GM12872 (cell line): ENCODE measurements around the gene ALS2.

Source experiments
- TF ChIP-seq, protein P1 (sequence below): IDR thresholded peaks from 3 replicates; pipeline ENCODE4 v1.5.1; 2011; ENCODE audit warnings: low read depth, mild to moderate bottlenecking, low read length, moderate library complexity; ENCODE audit not compliant: insufficient read depth

The ALS2 gene

DNA sequence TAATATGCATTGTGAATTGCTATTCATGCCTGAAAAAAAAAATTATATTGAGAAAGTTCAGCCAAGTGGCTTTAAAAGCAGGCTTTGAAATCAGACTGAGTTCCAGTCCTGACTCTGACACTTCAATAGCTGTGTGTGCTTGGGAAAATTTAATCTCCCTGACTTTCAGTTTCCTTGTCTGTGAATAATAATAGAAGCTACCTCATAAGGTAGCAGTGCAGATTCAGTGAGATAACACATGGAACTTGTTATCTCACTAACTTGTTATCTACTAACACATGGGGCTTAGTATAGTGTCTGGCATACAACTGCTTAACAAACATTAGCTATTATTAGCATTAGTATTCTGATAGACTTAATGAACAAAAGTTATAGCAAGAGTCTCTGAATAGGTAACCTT is 14.9 kb downstream of the ALS2 start:
- TF ChIP-seq, protein P1, sequence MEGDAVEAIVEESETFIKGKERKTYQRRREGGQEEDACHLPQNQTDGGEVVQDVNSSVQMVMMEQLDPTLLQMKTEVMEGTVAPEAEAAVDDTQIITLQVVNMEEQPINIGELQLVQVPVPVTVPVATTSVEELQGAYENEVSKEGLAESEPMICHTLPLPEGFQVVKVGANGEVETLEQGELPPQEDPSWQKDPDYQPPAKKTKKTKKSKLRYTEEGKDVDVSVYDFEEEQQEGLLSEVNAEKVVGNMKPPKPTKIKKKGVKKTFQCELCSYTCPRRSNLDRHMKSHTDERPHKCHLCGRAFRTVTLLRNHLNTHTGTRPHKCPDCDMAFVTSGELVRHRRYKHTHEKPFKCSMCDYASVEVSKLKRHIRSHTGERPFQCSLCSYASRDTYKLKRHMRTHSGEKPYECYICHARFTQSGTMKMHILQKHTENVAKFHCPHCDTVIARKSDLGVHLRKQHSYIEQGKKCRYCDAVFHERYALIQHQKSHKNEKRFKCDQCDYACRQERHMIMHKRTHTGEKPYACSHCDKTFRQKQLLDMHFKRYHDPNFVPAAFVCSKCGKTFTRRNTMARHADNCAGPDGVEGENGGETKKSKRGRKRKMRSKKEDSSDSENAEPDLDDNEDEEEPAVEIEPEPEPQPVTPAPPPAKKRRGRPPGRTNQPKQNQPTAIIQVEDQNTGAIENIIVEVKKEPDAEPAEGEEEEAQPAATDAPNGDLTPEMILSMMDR, result no peak

DNA sequence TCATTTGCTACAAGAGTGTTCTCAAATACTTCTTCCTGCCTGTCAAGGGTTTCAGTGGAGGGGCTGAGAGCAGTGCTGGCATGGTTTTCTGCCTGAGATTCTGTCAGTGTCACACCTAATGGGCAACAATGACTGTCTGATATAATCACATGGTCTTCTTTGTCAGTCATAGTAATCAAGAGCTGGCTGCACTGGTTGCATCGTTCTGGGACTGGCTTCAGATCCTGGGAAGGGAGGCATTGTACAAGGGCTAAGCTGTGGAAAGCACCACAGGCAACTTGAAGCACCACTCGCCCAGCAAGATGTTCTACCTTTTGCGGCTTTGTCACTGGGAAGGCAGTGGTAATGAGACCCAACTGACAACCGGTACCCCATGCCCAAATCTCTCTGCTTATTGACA is 19.6 kb downstream of the ALS2 start:
- TF ChIP-seq, protein P1, result no peak

DNA sequence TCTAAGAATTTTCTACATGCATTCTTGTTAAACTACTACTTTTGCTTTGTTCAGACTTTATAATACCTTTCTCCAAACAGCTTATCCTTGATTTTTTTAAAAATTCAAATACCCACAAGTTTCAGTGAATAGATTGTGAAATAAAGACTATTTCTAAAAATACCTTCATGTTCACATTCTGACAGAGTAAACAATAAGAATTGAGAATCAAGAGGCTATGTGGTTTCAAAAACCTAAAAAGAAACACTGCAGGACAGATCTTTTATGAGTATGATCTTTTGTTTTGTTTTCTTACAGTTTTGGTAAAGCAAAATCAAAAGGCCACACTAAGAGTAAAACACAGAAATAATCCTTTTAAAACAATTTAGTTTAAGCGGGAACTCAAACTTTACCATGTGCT is 21.2 kb downstream of the ALS2 start:
- TF ChIP-seq, protein P1, result no peak

DNA sequence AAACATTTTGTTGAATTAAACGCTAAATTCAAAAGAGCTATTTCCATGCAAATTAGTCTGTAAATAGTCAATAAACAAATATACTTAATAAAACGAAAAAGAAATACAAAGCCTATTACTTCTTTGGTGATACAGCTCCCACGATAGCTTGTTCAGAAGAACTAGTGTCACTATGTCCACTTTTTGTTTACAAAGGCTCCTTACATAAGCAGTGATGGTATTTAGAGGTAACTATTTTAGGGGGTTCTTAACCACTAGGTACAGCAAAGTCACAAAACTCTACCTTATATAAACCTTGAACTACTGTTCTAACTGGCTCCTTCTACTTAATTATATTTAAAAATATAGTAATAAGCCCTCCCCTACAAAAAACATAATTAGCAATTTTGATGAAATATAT is 21.9 kb downstream of the ALS2 start:
- TF ChIP-seq, protein P1, result no peak

DNA sequence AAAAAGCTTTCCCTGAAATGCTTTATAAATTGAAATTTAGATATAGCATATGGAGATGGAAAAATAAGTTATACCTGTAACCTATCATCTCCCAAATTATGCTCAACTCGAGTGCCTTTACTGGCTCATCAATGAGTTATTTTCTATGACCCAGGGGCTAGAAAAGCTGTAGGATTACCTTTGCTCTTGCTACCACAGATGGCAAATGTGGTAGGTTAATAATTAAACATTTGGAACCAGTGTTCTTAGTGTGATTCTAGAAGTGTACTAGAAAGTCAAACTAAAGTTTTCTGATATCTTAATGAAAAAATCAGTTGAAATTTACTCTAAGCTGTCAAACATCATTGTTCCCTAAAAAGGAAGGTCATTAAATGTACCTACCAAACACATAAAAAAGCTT is 22.5 kb downstream of the ALS2 start:
- TF ChIP-seq, protein P1, result no peak

DNA sequence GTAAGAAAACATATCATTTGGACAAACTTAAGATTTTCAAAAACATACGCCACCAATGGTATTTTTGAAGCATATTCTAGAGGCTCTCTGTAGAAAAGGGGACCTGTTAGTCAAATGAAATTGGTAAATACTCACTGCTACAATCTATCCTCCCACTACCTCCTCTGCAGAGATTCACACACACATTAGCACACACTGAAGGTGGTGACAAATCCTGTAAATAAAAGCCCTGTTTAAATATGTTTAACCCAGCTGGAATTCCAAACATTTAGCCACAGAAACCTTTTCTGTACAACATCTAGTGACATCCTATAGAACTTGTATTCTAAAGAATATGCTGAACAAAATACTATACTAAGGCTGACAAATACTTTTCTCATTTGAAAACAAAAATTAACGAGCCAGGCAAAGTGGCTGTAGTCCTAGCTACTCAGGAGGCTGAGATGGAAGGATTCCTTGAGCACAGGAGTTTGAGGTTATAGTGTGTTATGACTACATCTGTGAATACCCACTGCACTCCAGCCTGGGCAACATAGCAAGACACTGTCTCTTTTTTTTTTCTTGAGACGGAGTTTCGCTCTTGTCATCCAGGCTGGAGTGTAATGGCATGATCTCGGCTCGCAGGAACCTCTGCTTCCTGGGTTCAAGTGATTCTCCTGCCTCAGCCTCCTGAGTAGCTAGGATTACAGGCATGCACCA is 25.9 kb downstream of the ALS2 start:
- TF ChIP-seq, protein P1, result no peak

DNA sequence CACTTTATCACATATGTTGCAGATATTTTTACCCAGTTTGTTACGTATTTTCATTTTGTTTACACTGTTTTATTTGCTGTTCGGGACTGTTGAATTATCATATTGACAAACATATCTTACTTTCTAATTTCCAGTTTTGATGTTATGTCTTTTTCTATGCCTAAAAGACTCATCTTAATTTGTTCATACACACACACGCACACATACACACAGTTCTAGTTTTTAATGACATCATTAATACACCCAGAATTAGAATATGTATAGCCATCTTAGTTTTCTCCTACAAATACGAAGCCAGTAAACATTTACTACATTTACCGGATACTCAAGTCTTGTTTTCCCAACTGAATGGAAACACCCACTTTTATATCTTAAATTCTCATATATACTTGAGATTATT is 29.2 kb downstream of the ALS2 start:
- TF ChIP-seq, protein P1, result no peak
